GM12874 (cell line): ENCODE measurements around the gene RLF.
A peak's percentile ranks its signal among the peaks of the same experiment; 100 is the strongest.

Experiments used
- CTCF ChIP-seq: IDR thresholded peaks from 2 replicates; pipeline ENCODE4 v1.5.1; 2011; ENCODE audit warnings: low read depth, mild to moderate bottlenecking, control low read depth, low read length, moderate library complexity; ENCODE audit not compliant: insufficient read depth

Gene RLF

GRCh38 chr1:40171036-40171435 lies 9.8 kb downstream of the RLF start:
- no peak for TF ChIP-seq CTCF

GRCh38 chr1:40174788-40175187 lies 13.6 kb downstream of the RLF start:
- no peak for TF ChIP-seq CTCF

- TF ChIP-seq CTCF: no peak
Observed at GRCh38 chr1:40178200-40178599, 17.0 kb downstream of the RLF start.

- TF ChIP-seq CTCF: no peak
Observed at GRCh38 chr1:40179496-40180089, 18.4 kb downstream of the RLF start.

GRCh38 chr1:40183055-40183710 lies 22.0 kb downstream of the RLF start:
- peak; percentile 37; the same call in 1 of the 2 replicates for TF ChIP-seq CTCF

GRCh38 chr1:40184193-40184592 lies 23.0 kb downstream of the RLF start:
- TF ChIP-seq CTCF: no peak

GRCh38 chr1:40185951-40186864 lies 25.0 kb downstream of the RLF start:
- no peak for TF ChIP-seq CTCF
